HEK293T (cell line): ENCODE data around the gene ITSN1.

Source experiments
- BHLHE40 ChIP-seq: fragments of 450-650 bp; IDR thresholded peaks from 2 replicates; pipeline ENCODE4 v1.6.1; 2016; ENCODE audit warnings: mild to moderate bottlenecking, moderate library complexity, borderline replicate concordance
- CTBP1 ChIP-seq: fragments of 450-650 bp; IDR thresholded peaks from 2 replicates; pipeline ENCODE4 v1.6.1; 2016; ENCODE audit warnings: borderline replicate concordance
- ELF4 ChIP-seq: fragments of 450-650 bp; IDR thresholded peaks from 2 replicates; pipeline ENCODE4 v1.6.1; 2017; ENCODE audit warnings: antibody characterized with exemption
- FOXA1 ChIP-seq: fragments of 450-650 bp; IDR thresholded peaks from 2 replicates; pipeline ENCODE4 v1.6.1; 2016; ENCODE audit warnings: mild to moderate bottlenecking
- FOXK2 ChIP-seq: fragments of 450-650 bp; IDR thresholded peaks from 2 replicates; pipeline ENCODE4 v1.6.1; 2016; ENCODE audit warnings: mild to moderate bottlenecking
- FOXM1 ChIP-seq: fragments of 450-650 bp; IDR thresholded peaks from 2 replicates; pipeline ENCODE4 v1.6.1; 2017; ENCODE audit warnings: mild to moderate bottlenecking, borderline replicate concordance
- LEF1 ChIP-seq: fragments of 450-650 bp; IDR thresholded peaks from 2 replicates; pipeline ENCODE4 v1.6.1; 2017; ENCODE audit warnings: mild to moderate bottlenecking, borderline replicate concordance
- PKNOX1 ChIP-seq: fragments of 450-650 bp; IDR thresholded peaks from 2 replicates; pipeline ENCODE4 v1.6.1; 2016
- SP1 ChIP-seq: fragments of 450-650 bp; IDR thresholded peaks from 2 replicates; pipeline ENCODE4 v1.6.1; 2017
- SUZ12 ChIP-seq: fragments of 450-650 bp; IDR thresholded peaks from 2 replicates; pipeline ENCODE4 v1.6.1; 2016; ENCODE audit warnings: mild to moderate bottlenecking

- TF ChIP-seq SP1: no peak
- no peak for TF ChIP-seq PKNOX1
- no peak for TF ChIP-seq ELF4
- no peak for TF ChIP-seq CTBP1
- no peak for TF ChIP-seq FOXA1
- no peak for TF ChIP-seq FOXM1
- TF ChIP-seq FOXK2: no peak
- no peak for TF ChIP-seq BHLHE40
- no peak for TF ChIP-seq SUZ12
- TF ChIP-seq LEF1: no peak
These were observed 38.6 kb downstream of the ITSN1 start for GRCh38 chr21:33680870-33681269.
